HepG2 (cell line): Measurements from ENCODE around the gene TRAPPC12. TPM values are rescaled to one million over a fixed set of nuclear protein-coding genes. Genes with fewer than 3 reads are reported as not detected.

Experiments used
- ATAC-seq: fragments of 200-7000 bp; cut with Tn5 transposase; 3 replicates; pipeline ENCODE4 v1.9.1; 2020; ENCODE audit warnings: mild to moderate bottlenecking, moderate library complexity
- BruUV-seq: library from RNA; stranded (reverse); fragments of 400-500 nt; replicated peaks from 2 replicates; lab custom pipeline; 2021; lab: Mats Ljungman, UMichigan
- CTCF ChIA-PET: fragments of 300-600 bp; formaldehyde crosslinking; extraction: SDS; loops from one replicate; lab custom pipeline; 2021; ENCODE audit warnings: low total read pairs, inconsistent platforms, low intra/inter-chr PET ratio; lab: Yijun Ruan, JAX
- POLR2A ChIA-PET: fragments of 350-600 bp; sonication (Branson Sonifier 250); formaldehyde crosslinking; loops from one replicate; lab custom pipeline; 2020; ENCODE audit warnings: antibody characterized with exemption, inconsistent platforms; lab: Yijun Ruan, JAX
- DNase-seq: peaks from one replicate; pipeline ENCODE4 v3.0.0-alpha.2; 2015; ENCODE audit warnings: low spot score
- FAIRE-seq: peaks from 3 replicates; lab custom pipeline; 2011; peaks lifted over from hg19 to GRCh38; lab: Jason Lieb, UNC
- H2AFZ ChIP-seq: one replicate; pipeline ENCODE4 v1.6.1; 2011; ENCODE audit warnings: low read length, inconsistent platforms
- H3K27ac ChIP-seq: fragments of 300-600 bp; 3 replicates; pipeline ENCODE4 v1.8.0; 2011; ENCODE audit warnings: mixed run types, mild to moderate bottlenecking, mixed read lengths, low read length, inconsistent platforms; ENCODE audit not compliant: insufficient read depth; ENCODE audit errors: extremely low read length
- H3K27me3 ChIP-seq, 2 experiments: fragments of 200-600 bp in 1 of 2; 2 replicates in 1 of 2; 3 replicates in 1 of 2; pipeline versions ENCODE4 v1.6.0 to v1.8.0; 2011; ENCODE audit warnings: low read length in 2 of 2, mild to moderate bottlenecking in 2 of 2, moderate library complexity in 2 of 2, inconsistent platforms in 1 of 2; ENCODE audit not compliant: insufficient read depth in 2 of 2, control insufficient read depth in 1 of 2
- H3K36me3 ChIP-seq, 2 experiments: fragments of 200-600 bp in 1 of 2; replicated peaks in 1 of 2; 2 replicates in 1 of 2; 3 replicates in 1 of 2; pipeline versions ENCODE4 v1.5.1 to v1.8.0; 2011; ENCODE audit warnings: low read length in 2 of 2, inconsistent platforms in 1 of 2; ENCODE audit not compliant: insufficient read depth in 2 of 2, control insufficient read depth in 1 of 2
- H3K4me1 ChIP-seq: 2 replicates; pipeline ENCODE4 v1.5.1; 2012; ENCODE audit warnings: low read length, inconsistent platforms; ENCODE audit not compliant: insufficient read depth
- H3K4me2 ChIP-seq: 2 replicates; pipeline ENCODE4 v1.6.0; 2011; ENCODE audit warnings: low read depth, low read length, inconsistent platforms
- H3K4me3 ChIP-seq, 3 experiments: fragments of 200-600 bp in 1 of 3; sonication (generic), shearing (Covaris generic) in 1 of 3; replicated peaks in 1 of 3; 2 replicates each; pipeline ENCODE4 v1.5.1; 2011 to 2016; ENCODE audit warnings: low read length in 3 of 3, inconsistent platforms in 2 of 3, low read depth in 2 of 3, mild to moderate bottlenecking in 2 of 3, control low read depth in 1 of 3, mixed read lengths in 1 of 3; ENCODE audit not compliant: insufficient read depth in 1 of 3
- H3K79me2 ChIP-seq: one replicate; pipeline ENCODE4 v1.6.1; 2011; ENCODE audit warnings: low read length, inconsistent platforms; ENCODE audit not compliant: insufficient read depth
- H3K9ac ChIP-seq: 2 replicates; pipeline ENCODE4 v1.6.0; 2011; ENCODE audit warnings: mild to moderate bottlenecking, low read depth, low read length, inconsistent platforms; ENCODE audit not compliant: insufficient read depth
- H3K9me3 ChIP-seq: 2 replicates; pipeline ENCODE4 v1.5.1; 2012; ENCODE audit warnings: mild to moderate bottlenecking, low read length
- H4K20me1 ChIP-seq: 2 replicates; pipeline ENCODE4 v1.6.0; 2011; ENCODE audit warnings: inconsistent platforms, mild to moderate bottlenecking, low read length, moderate library complexity; ENCODE audit not compliant: insufficient read depth
- ADNP ChIP-seq: sonication (generic); formaldehyde crosslinking; IDR thresholded peaks from 2 replicates; pipeline ENCODE4 v1.4.0; 2020; ENCODE audit warnings: missing genetic modification reagents
- CHD4 ChIP-seq: fragments of 200-600 bp; sonication (generic); IDR thresholded peaks from 2 replicates; pipeline ENCODE4 v1.7.0; 2017; ENCODE audit warnings: mild to moderate bottlenecking, low read length, borderline replicate concordance
- DNMT1 ChIP-seq: sonication (generic); formaldehyde crosslinking; IDR thresholded peaks from 2 replicates; pipeline ENCODE4 v1.5.1; 2020; ENCODE audit warnings: mild to moderate bottlenecking, missing genetic modification reagents
- ELF4 ChIP-seq: sonication (generic); formaldehyde crosslinking; IDR thresholded peaks from 2 replicates; pipeline ENCODE4 v1.5.0; 2020; ENCODE audit warnings: missing genetic modification reagents, mild to moderate bottlenecking, moderate library complexity, borderline replicate concordance
- KAT8 ChIP-seq: IDR thresholded peaks from 2 replicates; pipeline ENCODE4 v1.6.1; 2016; ENCODE audit warnings: missing genetic modification reagents, missing compliant biosample characterization
- SETDB1 ChIP-seq: sonication (generic); formaldehyde crosslinking; IDR thresholded peaks from 2 replicates; pipeline ENCODE4 v1.5.1; 2020; ENCODE audit warnings: missing genetic modification reagents, mild to moderate bottlenecking, borderline replicate concordance
- SNAPC2 ChIP-seq: sonication (generic); formaldehyde crosslinking; IDR thresholded peaks from 2 replicates; pipeline ENCODE4 v1.8.1; 2022; ENCODE audit warnings: mild to moderate bottlenecking, missing genetic modification reagents
- YY1 ChIP-seq: IDR thresholded peaks from 2 replicates; pipeline ENCODE4 v1.6.1; 2011; ENCODE audit warnings: low read length, low read depth, moderate library complexity, mild to moderate bottlenecking; ENCODE audit not compliant: insufficient read depth, insufficient replicate concordance
- ZBTB21 ChIP-seq: sonication (generic); formaldehyde crosslinking; IDR thresholded peaks from 2 replicates; pipeline ENCODE4 v1.4.0; 2020; ENCODE audit warnings: missing genetic modification reagents
- ZNF205 ChIP-seq: IDR thresholded peaks from 2 replicates; pipeline ENCODE4 v1.6.1; 2018; ENCODE audit warnings: missing biosample characterization, missing genetic modification reagents
- ZNF274 ChIP-seq: sonication (generic); formaldehyde crosslinking; IDR thresholded peaks from 2 replicates; pipeline ENCODE4 v1.5.1; 2020; ENCODE audit warnings: mild to moderate bottlenecking, missing genetic modification reagents
- ZZZ3 ChIP-seq: sonication (generic); formaldehyde crosslinking; IDR thresholded peaks from 2 replicates; pipeline ENCODE4 v1.4.0; 2020; ENCODE audit warnings: missing genetic modification reagents, mild to moderate bottlenecking, borderline replicate concordance
- WGBS: methylation state at CpG from one replicate; pipeline ENCODE4 v1.1.6; 2017; ENCODE audit warnings: low lambda C conversion rate; 5-methylcytosine and 5-hydroxymethylcytosine counted together
- in situ Hi-C: cut with HindIII; loops from 2 replicates; pipeline ENCODE4 v1.10.0; 2017; ENCODE audit warnings: low pct_unique_long_range_greater_than_20kb; ENCODE audit not compliant: extremely low pct_ligation_motif_present
- intact Hi-C: fragments of 100-400 bp; cut with micrococcal nuclease; formaldehyde crosslinking; loops from one replicate; pipeline ENCODE4 v1.10.0; 2022; ENCODE audit not compliant: unreplicated experiment
- polyA plus RNA-seq, 8 experiments: library from polyadenylated mRNA; depleted of rRNA in 3 of 8; stranded (reverse) in 7 of 8; unstranded in 1 of 8; fragments of >200 nt; fragmentation: Illumina TruSeq in 4 of 8; extraction: Trizol in 4 of 8; gene quantifications; 2 replicates each; pipeline versions ENCODE4 v1.2.1 to v1.2.3, GENCODE V29; 2011 to 2016; ENCODE audit warnings: low read depth in 4 of 8, missing spikeins in 1 of 8, mixed read lengths in 1 of 8; ENCODE audit not compliant: insufficient read depth in 1 of 8
- total RNA-seq, 5 experiments: library from RNA; depleted of rRNA; stranded (reverse); fragments of >200 nt; fragmentation: Illumina TruSeq; extraction: Trizol; gene quantifications; 2 replicates each; pipeline ENCODE4 v1.2.3, GENCODE V29; 2016; ENCODE audit warnings: low read depth in 1 of 5
- TF ChIP-seq, protein P1 (sequence below): IDR thresholded peaks from 2 replicates; pipeline ENCODE4 v1.6.1; 2016; ENCODE audit warnings: low read depth, borderline replicate concordance
- TF ChIP-seq, protein P2 (sequence below): IDR thresholded peaks from 2 replicates; pipeline ENCODE4 v1.6.1; 2016; ENCODE audit warnings: missing compliant biosample characterization, missing genetic modification reagents, borderline replicate concordance
- TF ChIP-seq, protein P3 (sequence below): sonication (generic); formaldehyde crosslinking; IDR thresholded peaks from 2 replicates; pipeline ENCODE4 v1.8.1; 2023; ENCODE audit warnings: mild to moderate bottlenecking, missing genetic modification reagents

Gene TRAPPC12
- total and polyA plus RNA-seq, 2 of the 13 experiments (the other 11 are each of a cell fraction or from before 2014, with no cell fraction given), result 46.4 to 97.7 TPM

DNA sequence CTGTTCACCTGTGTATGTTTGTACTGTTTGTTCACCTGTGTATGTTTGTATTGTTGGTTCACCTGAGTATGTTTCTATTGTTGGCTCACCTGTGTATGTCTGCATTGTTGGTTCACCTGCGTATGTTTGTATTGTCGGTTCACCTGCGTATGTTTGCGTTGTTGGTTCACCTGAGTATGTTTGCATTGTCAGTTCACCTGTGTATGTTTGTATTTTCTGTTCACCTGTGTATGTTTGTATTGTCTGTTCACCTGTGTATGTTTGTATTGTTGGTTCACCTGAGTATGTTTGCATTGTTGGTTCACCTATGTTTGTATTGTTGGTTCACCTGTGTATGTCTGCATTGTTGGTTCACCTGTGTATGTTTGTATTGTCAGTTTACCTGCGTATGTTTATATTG is 125.2 kb downstream of the TRAPPC12 start:
- H3K4me3 ChIP-seq, result no peak overlapping the region
- intact Hi-C loops (no loop called here), in situ Hi-C loops (no loop called here)
- H3K4me1 ChIP-seq, result peaks cover 12% of the 10 kb centered on the region
- H3K27me3 ChIP-seq, result no peaks in the 10 kb centered on the region
- no peak for FAIRE-seq
- no peak for ATAC-seq
- BruUV-seq, result TSS peak; percentile 35
- no peak overlapping the region for H3K9ac ChIP-seq
- H3K79me2 ChIP-seq, result peaks cover 24% of the 10 kb centered on the region
- H4K20me1 ChIP-seq, result no peaks in the 10 kb centered on the region
- H3K9me3 ChIP-seq, result no peaks in the 10 kb centered on the region
- no peak for DNase-seq
- ChIA-PET CTCF (no interaction called here), POLR2A (interaction anchor here (1.4 to 3.0 kb wide), 3 partner anchors 11 to 54 kb away, joined by 3 to 19 read pairs (median 14); partner anchors contain the start of genes ADI1 and RNASEH1)
- H2AFZ ChIP-seq, result no peak overlapping the region
- no peak for TF ChIP-seq SETDB1 (CRISPR knock-in tag)
- TF ChIP-seq, protein P1, sequence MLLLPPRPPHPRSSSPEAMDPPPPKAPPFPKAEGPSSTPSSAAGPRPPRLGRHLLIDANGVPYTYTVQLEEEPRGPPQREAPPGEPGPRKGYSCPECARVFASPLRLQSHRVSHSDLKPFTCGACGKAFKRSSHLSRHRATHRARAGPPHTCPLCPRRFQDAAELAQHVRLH (CRISPR knock-in tag), result no peak
- TF ChIP-seq, protein P2, sequence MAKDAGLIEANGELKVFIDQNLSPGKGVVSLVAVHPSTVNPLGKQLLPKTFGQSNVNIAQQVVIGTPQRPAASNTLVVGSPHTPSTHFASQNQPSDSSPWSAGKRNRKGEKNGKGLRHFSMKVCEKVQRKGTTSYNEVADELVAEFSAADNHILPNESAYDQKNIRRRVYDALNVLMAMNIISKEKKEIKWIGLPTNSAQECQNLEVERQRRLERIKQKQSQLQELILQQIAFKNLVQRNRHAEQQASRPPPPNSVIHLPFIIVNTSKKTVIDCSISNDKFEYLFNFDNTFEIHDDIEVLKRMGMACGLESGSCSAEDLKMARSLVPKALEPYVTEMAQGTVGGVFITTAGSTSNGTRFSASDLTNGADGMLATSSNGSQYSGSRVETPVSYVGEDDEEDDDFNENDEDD (CRISPR knock-in tag), result no peak
- TF ChIP-seq DNMT1 (CRISPR knock-in tag), result no peak
- no peak for TF ChIP-seq ZBTB21 (CRISPR knock-in tag)
- TF ChIP-seq ZNF274 (CRISPR knock-in tag), result no peak
- TF ChIP-seq, protein P3, sequence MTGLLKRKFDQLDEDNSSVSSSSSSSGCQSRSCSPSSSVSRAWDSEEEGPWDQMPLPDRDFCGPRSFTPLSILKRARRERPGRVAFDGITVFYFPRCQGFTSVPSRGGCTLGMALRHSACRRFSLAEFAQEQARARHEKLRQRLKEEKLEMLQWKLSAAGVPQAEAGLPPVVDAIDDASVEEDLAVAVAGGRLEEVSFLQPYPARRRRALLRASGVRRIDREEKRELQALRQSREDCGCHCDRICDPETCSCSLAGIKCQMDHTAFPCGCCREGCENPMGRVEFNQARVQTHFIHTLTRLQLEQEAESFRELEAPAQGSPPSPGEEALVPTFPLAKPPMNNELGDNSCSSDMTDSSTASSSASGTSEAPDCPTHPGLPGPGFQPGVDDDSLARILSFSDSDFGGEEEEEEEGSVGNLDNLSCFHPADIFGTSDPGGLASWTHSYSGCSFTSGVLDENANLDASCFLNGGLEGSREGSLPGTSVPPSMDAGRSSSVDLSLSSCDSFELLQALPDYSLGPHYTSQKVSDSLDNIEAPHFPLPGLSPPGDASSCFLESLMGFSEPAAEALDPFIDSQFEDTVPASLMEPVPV (CRISPR knock-in tag), result no peak
- TF ChIP-seq CHD4, result no peak
- TF ChIP-seq YY1, result no peak
- TF ChIP-seq ADNP (CRISPR knock-in tag), result no peak
- TF ChIP-seq ELF4 (CRISPR knock-in tag), result no peak
- no peak for TF ChIP-seq ZNF205 (CRISPR knock-in tag)
- no peak for TF ChIP-seq ZZZ3 (CRISPR knock-in tag)
- no peak for TF ChIP-seq KAT8 (CRISPR knock-in tag)
- no peak for TF ChIP-seq SNAPC2 (CRISPR knock-in tag)
- H3K27ac ChIP-seq, result no peak overlapping the region
- WGBS, result 98% methylated on average over 5 of the region's 5 CpGs
- peaks cover 20 to 64% of the 10 kb centered on the region in 2 experiments; a peak in 4 of 5 replicates for H3K36me3 ChIP-seq
- no peak overlapping the region for H3K4me2 ChIP-seq
